ENCODE data around the gene PORCN.
"Not testable (repeated sequence)": the region's sequence is repeated elsewhere in the genome, so short reads cannot be mapped to it uniquely, and the experiment has no call there.

PORCN gene

GRCh38 chrX:48512371-48512935 is 3.7 kb downstream of the PORCN start:
- DNase-seq (ENCODE audit: insufficient read length, low spot score) (no peak), FAIRE-seq (no peak)
- TF ChIP-seq POLR2A (IDR thresholded peaks at IDR 0.05; ENCODE audit: low read depth, low read length), result no peak

- TF ChIP-seq POLR2A (IDR thresholded peaks at IDR 0.05; ENCODE audit: low read depth, low read length), result no peak
- FAIRE-seq (no peak), DNase-seq (ENCODE audit: insufficient read length, low spot score) (no peak)
Measured at GRCh38 chrX:48513670-48514069, 4.9 kb downstream of the PORCN start.

- FAIRE-seq (no peak), DNase-seq (ENCODE audit: insufficient read length, low spot score) (no peak)
- no peak for TF ChIP-seq POLR2A (IDR thresholded peaks at IDR 0.05; ENCODE audit: low read depth, low read length)
Measured at GRCh38 chrX:48514126-48514806, 5.5 kb downstream of the PORCN start.

- FAIRE-seq (no peak), DNase-seq (ENCODE audit: insufficient read length, low spot score) (no peak)
- no peak for TF ChIP-seq POLR2A (IDR thresholded peaks at IDR 0.05; ENCODE audit: low read depth, low read length)
Measured at GRCh38 chrX:48514868-48515460, 6.2 kb downstream of the PORCN start.

- FAIRE-seq (no peak), DNase-seq (ENCODE audit: insufficient read length, low spot score) (no peak)
- no peak for TF ChIP-seq POLR2A (IDR thresholded peaks at IDR 0.05; ENCODE audit: low read depth, low read length)
Measured at GRCh38 chrX:48515842-48516241, 7.0 kb downstream of the PORCN start.

- DNase-seq (ENCODE audit: insufficient read length, low spot score) (no peak), FAIRE-seq (no peak)
- no peak for TF ChIP-seq POLR2A (IDR thresholded peaks at IDR 0.05; ENCODE audit: low read depth, low read length)
Measured at GRCh38 chrX:48516285-48516684, 7.5 kb downstream of the PORCN start.

- no peak for TF ChIP-seq POLR2A (IDR thresholded peaks at IDR 0.05; ENCODE audit: low read depth, low read length)
- DNase-seq (ENCODE audit: insufficient read length, low spot score) (no peak), FAIRE-seq (no peak)
Measured at GRCh38 chrX:48516987-48517386, 8.2 kb downstream of the PORCN start.

GRCh38 chrX:48519481-48519880 is 10.7 kb downstream of the PORCN start:
- DNase-seq (ENCODE audit: insufficient read length, low spot score); FAIRE-seq: not testable (repeated sequence)

- TF ChIP-seq POLR2A (IDR thresholded peaks at IDR 0.05; ENCODE audit: low read depth, low read length), result no peak
- DNase-seq (ENCODE audit: insufficient read length, low spot score) (no peak), FAIRE-seq (no peak)
Measured at GRCh38 chrX:48520455-48520854, 11.7 kb downstream of the PORCN start.

- FAIRE-seq, result no peak
- DNase-seq (ENCODE audit: insufficient read length, low spot score), result no peak
- no peak for TF ChIP-seq POLR2A (IDR thresholded peaks at IDR 0.05; ENCODE audit: low read depth, low read length)
Measured at GRCh38 chrX:48520976-48521352, 12.2 kb downstream of the PORCN start.

- peak; percentile 48 for DNase-seq (ENCODE audit: insufficient read length, low spot score)
- peak; percentile 74 for TF ChIP-seq POLR2A (IDR thresholded peaks at IDR 0.05; ENCODE audit: low read depth, low read length)
- no peak for FAIRE-seq
Measured at GRCh38 chrX:48521353-48522243, 12.8 kb downstream of the PORCN start, which contains the start of gene EBP. Gene EBP (plus strand): TSS chrX:48521808. CDS start chrX:48523772, 1,964 bp downstream.

GRCh38 chrX:48522291-48522690 is 13.5 kb downstream of the PORCN start:
- DNase-seq (ENCODE audit: insufficient read length, low spot score), result no peak

GRCh38 chrX:48523682-48524081 is 14.9 kb downstream of the PORCN start:
- DNase-seq (ENCODE audit: insufficient read length, low spot score) (no peak), FAIRE-seq (no peak)
- TF ChIP-seq POLR2A (IDR thresholded peaks at IDR 0.05; ENCODE audit: low read depth, low read length), result no peak

More at GRCh38 chrX:48522291-48522690, 13.5 kb downstream of the PORCN start:
- no peak for FAIRE-seq
- TF ChIP-seq POLR2A (IDR thresholded peaks at IDR 0.05; ENCODE audit: low read depth, low read length), result no peak

GRCh38 chrX:48525853-48526252 is 17.1 kb downstream of the PORCN start:
- DNase-seq (ENCODE audit: insufficient read length, low spot score); FAIRE-seq: not testable (repeated sequence)

Measured in H54 (cell line).